ENCODE results near the gene UBTF. TPM values are rescaled to one million over a fixed set of nuclear protein-coding genes. Genes with fewer than 3 reads are reported as not detected.

Gene UBTF
- total and polyA plus RNA-seq, 2 donors (not counting 3 experiments of a cell fraction or from before 2014, with no cell fraction given), result 14.7 to 84.7 TPM

- no peaks in the 10 kb centered on the region for H3K4me1 ChIP-seq (ENCODE audit: control insufficient read depth, extremely low read depth, insufficient read depth, low read length)
- no peaks in the 10 kb centered on the region for H3K27me3 ChIP-seq (ENCODE audit: control insufficient read depth in 2 of 2, insufficient read depth in 2 of 2, low read length in 2 of 2)
- H3K9me1 ChIP-seq (replicated peaks; ENCODE audit: control insufficient read depth, extremely low read depth, insufficient read depth, low read length), result no peaks in the 10 kb centered on the region
- ChIA-PET CTCF (interaction anchor here (0.6 kb wide), 1 partner anchor 73 kb away, joined by 3 read pairs; no protein-coding TSS in a partner anchor), POLR2A (no interaction called here)
- H3K4me2 ChIP-seq (ENCODE audit: insufficient read depth, low read length), result no peak overlapping the region
- no TSS peak for BruUV-seq (replicated peaks)
- intact Hi-C loops (cut with micrococcal nuclease) (no loop called here), dilution Hi-C loops (cut with MboI; ENCODE audit: extremely low pct_ligation_motif_present, low sequenced_read_pairs) (no loop called here)
- TF ChIP-seq, protein P1, sequence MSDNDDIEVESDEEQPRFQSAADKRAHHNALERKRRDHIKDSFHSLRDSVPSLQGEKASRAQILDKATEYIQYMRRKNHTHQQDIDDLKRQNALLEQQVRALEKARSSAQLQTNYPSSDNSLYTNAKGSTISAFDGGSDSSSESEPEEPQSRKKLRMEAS (IDR thresholded peaks at IDR 0.05; ENCODE audit: insufficient read depth, insufficient read length), result no peak
- TF ChIP-seq, protein P2, sequence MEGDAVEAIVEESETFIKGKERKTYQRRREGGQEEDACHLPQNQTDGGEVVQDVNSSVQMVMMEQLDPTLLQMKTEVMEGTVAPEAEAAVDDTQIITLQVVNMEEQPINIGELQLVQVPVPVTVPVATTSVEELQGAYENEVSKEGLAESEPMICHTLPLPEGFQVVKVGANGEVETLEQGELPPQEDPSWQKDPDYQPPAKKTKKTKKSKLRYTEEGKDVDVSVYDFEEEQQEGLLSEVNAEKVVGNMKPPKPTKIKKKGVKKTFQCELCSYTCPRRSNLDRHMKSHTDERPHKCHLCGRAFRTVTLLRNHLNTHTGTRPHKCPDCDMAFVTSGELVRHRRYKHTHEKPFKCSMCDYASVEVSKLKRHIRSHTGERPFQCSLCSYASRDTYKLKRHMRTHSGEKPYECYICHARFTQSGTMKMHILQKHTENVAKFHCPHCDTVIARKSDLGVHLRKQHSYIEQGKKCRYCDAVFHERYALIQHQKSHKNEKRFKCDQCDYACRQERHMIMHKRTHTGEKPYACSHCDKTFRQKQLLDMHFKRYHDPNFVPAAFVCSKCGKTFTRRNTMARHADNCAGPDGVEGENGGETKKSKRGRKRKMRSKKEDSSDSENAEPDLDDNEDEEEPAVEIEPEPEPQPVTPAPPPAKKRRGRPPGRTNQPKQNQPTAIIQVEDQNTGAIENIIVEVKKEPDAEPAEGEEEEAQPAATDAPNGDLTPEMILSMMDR (IDR thresholded peaks at IDR 0.05; ENCODE audit: extremely low read depth in 1 of 2, insufficient read depth in 1 of 2, low read depth in 1 of 2, low read length in 2 of 2), result no peak
- no peak for TF ChIP-seq POLR2A (IDR thresholded peaks at IDR 0.05; ENCODE audit: low read depth, low read length)
- TF ChIP-seq JUN (IDR thresholded peaks at IDR 0.05; ENCODE audit: borderline replicate concordance, insufficient read depth, insufficient read length, low read depth), result no peak
- no peak for TF ChIP-seq GATA2 (IDR thresholded peaks at IDR 0.05; ENCODE audit: insufficient read depth, insufficient read length, low read depth, low read length)
- TF ChIP-seq FOS (IDR thresholded peaks at IDR 0.05; ENCODE audit: borderline replicate concordance, insufficient read depth, low read length), result no peak
- TF ChIP-seq POLR2AphosphoS5 (IDR thresholded peaks at IDR 0.05; ENCODE audit: insufficient read depth, low read depth, low read length), result no peak
- TF ChIP-seq MYC (IDR thresholded peaks at IDR 0.05; ENCODE audit: low read depth, low read length), result no peak
- no peak for TF ChIP-seq EZH2 (IDR thresholded peaks at IDR 0.05; ENCODE audit: borderline replicate concordance, low read depth, low read length, severe bottlenecking)
- no peak overlapping the region for H3K4me3 ChIP-seq (replicated peaks in 1 of 3; ENCODE audit: insufficient read depth in 1 of 3, low read depth in 1 of 3, low read length in 3 of 3)
- no peaks in the 10 kb centered on the region for H4K20me1 ChIP-seq (replicated peaks; ENCODE audit: control insufficient read depth, extremely low read depth, insufficient read depth, low read length)
- peaks cover 3% of the 10 kb centered on the region for H3K79me2 ChIP-seq (ENCODE audit: control insufficient read depth, insufficient read depth, low read length)
- peaks cover 7 to 17% of the 10 kb centered on the region in 2 experiments for H3K36me3 ChIP-seq (ENCODE audit: control insufficient read depth in 2 of 2, extremely low read depth in 1 of 2, insufficient read depth in 2 of 2, low read length in 2 of 2)
- no peak overlapping the region for H3K9ac ChIP-seq (replicated peaks; ENCODE audit: extremely low read depth, insufficient read depth, low read length)
- FAIRE-seq (no peak), DNase-seq (ENCODE audit: low read depth, low spot score) (no peak)
- H3K27ac ChIP-seq (ENCODE audit: insufficient read depth, low read depth, low read length), result no peak overlapping the region
- H2AFZ ChIP-seq (ENCODE audit: low read depth, low read length), result no peak overlapping the region
- H3K9me3 ChIP-seq (replicated peaks; ENCODE audit: control insufficient read depth, insufficient read depth, low read length), result no peaks in the 10 kb centered on the region
Observed at GRCh38 chr17:44178133-44178532, 41.3 kb downstream of the UBTF start.
